Breast epithelium (tissue), 4 donors: ENCODE data around the gene CORO7. TPM values are rescaled to one million over a fixed set of nuclear protein-coding genes. Genes with fewer than 3 reads are reported as not detected.

Source experiments
- DNase-seq, 2 donors: peaks; one replicate each; pipeline ENCODE4 v3.0.0-alpha.2; 2019; ENCODE audit warnings: low spot score in 2 of 2
- H3K27ac ChIP-seq, 2 donors: fragments of 200-600 bp; sonication (generic) in 1 of 2; one replicate each; pipeline ENCODE4 v1.5.1; 2016 to 2019; ENCODE audit warnings: mild to moderate bottlenecking in 1 of 2
- H3K27me3 ChIP-seq, 2 donors: fragments of 200-600 bp; sonication (generic) in 1 of 2; one replicate each; pipeline versions ENCODE4 v1.5.1 to v1.6.0; 2017 to 2019; ENCODE audit warnings: control low read depth in 1 of 2, mild to moderate bottlenecking in 1 of 2
- H3K36me3 ChIP-seq: fragments of 200-600 bp; one replicate; pipeline ENCODE4 v1.5.1; 2019
- H3K4me1 ChIP-seq, 2 donors: fragments of 200-600 bp; sonication (generic); one replicate each; pipeline ENCODE4 v1.5.1; 2016 to 2019; ENCODE audit warnings: control low read depth in 1 of 2
- H3K4me3 ChIP-seq, 3 donors: fragments of 200-600 bp; sonication (generic); 1 replicate in 2 of 3; 2 replicates in 1 of 3; pipeline ENCODE4 v1.5.1; 2016 to 2019; ENCODE audit warnings: mild to moderate bottlenecking in 3 of 3, moderate library complexity in 2 of 3
- H3K9me3 ChIP-seq, 2 donors: fragments of 200-600 bp; sonication (generic) in 1 of 2; one replicate each; pipeline ENCODE4 v1.5.1; 2016 to 2019; ENCODE audit warnings: control low read depth in 1 of 2
- POLR2A ChIP-seq: fragments of 450-650 bp; IDR thresholded peaks from one replicate; pipeline ENCODE4 v1.6.1; 2016; ENCODE audit warnings: antibody characterized with exemption, mild to moderate bottlenecking, moderate library complexity
- POLR2AphosphoS5 ChIP-seq, 3 donors: sonication (generic); formaldehyde crosslinking; IDR thresholded peaks; one replicate each; pipeline ENCODE4 v1.6.1; 2017; ENCODE audit warnings: antibody characterized with exemption in 3 of 3
- intact Hi-C: fragments of 100-400 bp; cut with DNase I; formaldehyde crosslinking; loops from one replicate; pipeline ENCODE4 v1.15.1; 2023; ENCODE audit warnings: low total_unique reads
- total RNA-seq, 3 donors: library from RNA; depleted of rRNA; stranded (reverse); fragments of >200 nt; gene quantifications; one replicate each; pipeline ENCODE4 v1.1.0, GENCODE V29; 2016
- TF ChIP-seq, protein P1 (sequence below), 3 donors: fragments of 450-650 bp; IDR thresholded peaks; one replicate each; pipeline ENCODE4 v1.5.1; 2016 to 2017; ENCODE audit warnings: antibody characterized with exemption in 3 of 3, mild to moderate bottlenecking in 3 of 3, moderate library complexity in 3 of 3

Gene CORO7
- total RNA-seq, 3 donors from 2014 or later = 19.7 to 25.9 (median 22.7) TPM

- no peak for DNase-seq
- Histone ChIP-seq H3K4me3 (no peak overlapping the region), H3K9me3 (no peaks in the 10 kb centered on the region), H3K4me1 (no peaks in the 10 kb centered on the region), H3K27ac (no peak overlapping the region), H3K36me3 (no peaks in the 10 kb centered on the region), H3K27me3 (no peaks in the 10 kb centered on the region)
- TF ChIP-seq POLR2AphosphoS5 (IDR thresholded peaks at IDR 0.05) (no peak), POLR2A (no peak)
- TF ChIP-seq, protein P1, sequence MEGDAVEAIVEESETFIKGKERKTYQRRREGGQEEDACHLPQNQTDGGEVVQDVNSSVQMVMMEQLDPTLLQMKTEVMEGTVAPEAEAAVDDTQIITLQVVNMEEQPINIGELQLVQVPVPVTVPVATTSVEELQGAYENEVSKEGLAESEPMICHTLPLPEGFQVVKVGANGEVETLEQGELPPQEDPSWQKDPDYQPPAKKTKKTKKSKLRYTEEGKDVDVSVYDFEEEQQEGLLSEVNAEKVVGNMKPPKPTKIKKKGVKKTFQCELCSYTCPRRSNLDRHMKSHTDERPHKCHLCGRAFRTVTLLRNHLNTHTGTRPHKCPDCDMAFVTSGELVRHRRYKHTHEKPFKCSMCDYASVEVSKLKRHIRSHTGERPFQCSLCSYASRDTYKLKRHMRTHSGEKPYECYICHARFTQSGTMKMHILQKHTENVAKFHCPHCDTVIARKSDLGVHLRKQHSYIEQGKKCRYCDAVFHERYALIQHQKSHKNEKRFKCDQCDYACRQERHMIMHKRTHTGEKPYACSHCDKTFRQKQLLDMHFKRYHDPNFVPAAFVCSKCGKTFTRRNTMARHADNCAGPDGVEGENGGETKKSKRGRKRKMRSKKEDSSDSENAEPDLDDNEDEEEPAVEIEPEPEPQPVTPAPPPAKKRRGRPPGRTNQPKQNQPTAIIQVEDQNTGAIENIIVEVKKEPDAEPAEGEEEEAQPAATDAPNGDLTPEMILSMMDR (IDR thresholded peaks at IDR 0.05) = no peak
- intact Hi-C loops = loop anchor here (10.0 kb wide), 1 partner anchor 558 kb away; no protein-coding TSS in a partner anchor
Measured at GRCh38 chr16:4342866-4343744, 73.3 kb downstream of the CORO7 start.

DNA sequence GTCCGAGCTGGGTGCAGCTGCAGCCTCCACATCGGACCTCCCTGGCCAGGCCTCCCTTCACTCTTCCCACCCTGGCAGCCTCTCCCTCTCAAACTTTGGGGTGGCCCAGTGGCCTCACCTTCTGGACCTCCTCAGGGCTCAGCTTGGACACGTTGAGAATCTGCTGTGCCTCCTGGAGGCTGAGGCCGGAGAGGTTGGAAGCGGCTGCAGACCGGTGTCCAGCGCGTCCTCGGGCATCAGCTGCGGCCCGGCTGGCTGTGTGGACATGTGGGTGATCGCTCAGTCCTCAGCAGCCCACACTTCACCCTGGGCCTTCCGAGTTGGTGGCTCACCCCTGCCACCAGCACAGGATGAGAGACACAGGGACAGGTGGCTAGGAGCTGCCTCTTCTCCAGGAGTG is 75.1 kb downstream of the CORO7 start:
- Histone ChIP-seq H3K4me3 (no peak overlapping the region), H3K27me3 (no peaks in the 10 kb centered on the region), H3K27ac (no peak overlapping the region), H3K36me3 (no peaks in the 10 kb centered on the region), H3K9me3 (no peaks in the 10 kb centered on the region), H3K4me1 (no peaks in the 10 kb centered on the region)
- no peak for DNase-seq
- TF ChIP-seq POLR2AphosphoS5 (IDR thresholded peaks at IDR 0.05) (no peak), POLR2A (no peak)
- TF ChIP-seq, protein P1 (IDR thresholded peaks at IDR 0.05) = no peak
- intact Hi-C loops = loop anchor here (10.0 kb wide), 1 partner anchor 556 kb away; no protein-coding TSS in a partner anchor

DNA sequence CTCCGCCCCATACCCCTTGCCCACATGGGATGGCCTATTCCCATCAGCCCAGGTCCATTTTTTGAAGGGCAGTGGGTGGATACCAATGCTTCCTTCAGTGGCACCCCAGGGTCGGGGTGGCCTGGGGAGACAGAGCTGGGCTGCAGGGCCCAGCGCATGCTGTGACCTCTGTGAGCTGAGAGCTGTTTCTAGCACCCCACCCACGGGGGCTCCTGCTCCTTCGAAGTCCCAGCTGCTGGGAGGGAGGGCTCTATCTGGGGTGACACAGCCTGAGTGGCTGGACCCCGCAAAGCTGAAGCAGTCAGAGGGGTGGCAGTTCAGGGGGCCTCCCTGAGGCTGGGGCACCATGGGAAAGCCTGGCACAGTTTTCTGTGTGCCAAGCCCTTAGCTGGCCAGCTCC is 76.0 kb downstream of the CORO7 start:
- Histone ChIP-seq H3K27ac (no peak overlapping the region), H3K4me3 (no peak overlapping the region), H3K27me3 (no peaks in the 10 kb centered on the region), H3K36me3 (no peaks in the 10 kb centered on the region), H3K9me3 (no peaks in the 10 kb centered on the region), H3K4me1 (no peaks in the 10 kb centered on the region)
- DNase-seq = no peak
- intact Hi-C loops = loop anchor here (10.0 kb wide), 1 partner anchor 556 kb away; no protein-coding TSS in a partner anchor
- TF ChIP-seq POLR2AphosphoS5 (IDR thresholded peaks at IDR 0.05) (no peak), POLR2A (no peak)
- TF ChIP-seq, protein P1 (IDR thresholded peaks at IDR 0.05) = no peak

DNA sequence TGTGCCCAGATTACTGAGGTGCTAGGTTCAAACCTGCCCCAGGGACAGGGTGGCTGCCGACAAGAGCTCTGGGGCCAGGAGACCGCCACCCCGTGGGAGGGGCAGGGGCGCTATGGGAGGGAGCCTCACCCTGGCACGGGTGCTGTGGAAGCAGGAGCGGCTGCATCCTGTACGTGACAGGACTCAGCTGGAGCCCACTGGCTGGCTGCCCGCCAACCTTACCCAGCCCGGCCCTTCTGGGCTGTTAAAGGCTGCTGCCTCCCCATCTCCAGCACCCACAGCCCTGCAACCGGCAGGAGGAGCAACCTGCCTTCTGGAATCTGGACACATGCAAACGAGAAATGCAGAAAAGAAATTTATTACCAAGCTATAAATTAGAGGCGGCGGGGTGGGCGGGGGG is 76.5 kb downstream of the CORO7 start:
- intact Hi-C loops = loop anchor here (10.0 kb wide), 1 partner anchor 555 kb away; no protein-coding TSS in a partner anchor
- Histone ChIP-seq H3K27ac (no peak overlapping the region), H3K36me3 (no peaks in the 10 kb centered on the region), H3K4me1 (no peaks in the 10 kb centered on the region), H3K4me3 (no peak overlapping the region), H3K9me3 (no peaks in the 10 kb centered on the region), H3K27me3 (no peaks in the 10 kb centered on the region)
- no peak for DNase-seq
- TF ChIP-seq, protein P1 (IDR thresholded peaks at IDR 0.05) = no peak
- TF ChIP-seq POLR2A = no peak
- TF ChIP-seq POLR2AphosphoS5 (IDR thresholded peaks at IDR 0.05) = no peak

DNA sequence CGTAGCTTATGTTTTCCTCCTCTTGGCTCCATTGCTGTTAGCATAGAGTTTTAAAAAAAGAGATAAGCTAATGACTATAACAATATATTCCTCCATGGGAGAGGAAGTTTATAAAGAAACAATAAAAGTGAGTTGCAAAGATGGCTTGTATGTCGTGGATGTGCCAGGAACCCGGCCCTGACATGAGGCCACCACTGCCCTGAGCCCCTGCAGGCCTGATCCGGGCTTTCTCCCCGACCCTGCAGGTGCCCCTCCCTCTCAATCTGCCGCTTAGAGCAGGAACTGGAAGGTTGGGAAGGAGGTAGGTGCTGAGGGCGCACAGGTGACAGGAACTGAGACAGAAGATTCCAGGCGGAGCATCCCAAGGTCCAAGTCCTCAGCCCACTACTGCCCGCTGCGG is 76.9 kb downstream of the CORO7 start:
- no peak for DNase-seq
- H3K4me3 ChIP-seq = no peak overlapping the region
- no peak for TF ChIP-seq POLR2A
- no peak for TF ChIP-seq POLR2AphosphoS5 (IDR thresholded peaks at IDR 0.05)
- no peaks in the 10 kb centered on the region for H3K36me3 ChIP-seq
- intact Hi-C loops = no loop called here
- H3K4me1 ChIP-seq = no peaks in the 10 kb centered on the region
- no peaks in the 10 kb centered on the region for H3K9me3 ChIP-seq
- H3K27me3 ChIP-seq = no peaks in the 10 kb centered on the region
- H3K27ac ChIP-seq = no peak overlapping the region
